GM12878 (cell line): Measurements from ENCODE around the gene SLC30A7. TPM values are rescaled to one million over a fixed set of nuclear protein-coding genes. Genes with fewer than 3 reads are reported as not detected.

Source experiments
- ATAC-seq: fragments of 200-7000 bp; cut with Tn5 transposase; 3 replicates; pipeline ENCODE4 v1.9.1; 2020; ENCODE audit warnings: mild to moderate bottlenecking, moderate library complexity
- BruUV-seq: library from RNA; stranded (reverse); fragments of 400-500 nt; replicated peaks from 2 replicates; lab custom pipeline; 2021; lab: Mats Ljungman, UMichigan
- CTCF ChIA-PET: fragments of 300-600 bp; sonication (Branson Sonifier 250); formaldehyde crosslinking; extraction: SDS; loops from one replicate; lab custom pipeline; 2021; ENCODE audit warnings: inconsistent platforms; lab: Yijun Ruan, JAX
- POLR2A ChIA-PET: fragments of 350-600 bp; formaldehyde crosslinking; extraction: SDS; loops from one replicate; lab custom pipeline; 2021; ENCODE audit warnings: inconsistent platforms; lab: Charles Lee
- RAD21 ChIA-PET: fragments of 300-600 bp; sonication (Branson Sonifier 250); formaldehyde crosslinking; loops from one replicate; lab custom pipeline; 2023; ENCODE audit warnings: antibody characterized with exemption; ENCODE audit not compliant: unreplicated experiment; lab: Charles Lee
- SMC1A ChIA-PET: fragments of 300-600 bp; sonication (Branson Sonifier 250); formaldehyde crosslinking; loops from one replicate; lab custom pipeline; 2023; ENCODE audit not compliant: unreplicated experiment, uncharacterized antibody; lab: Charles Lee
- DNase-seq: peaks from one replicate; pipeline ENCODE4 v3.0.0-alpha.2; 2011; ENCODE audit warnings: low read depth, low spot score
- FAIRE-seq: peaks from 3 replicates; lab custom pipeline; 2011; peaks lifted over from hg19 to GRCh38; lab: Jason Lieb, UNC
- H2AFZ ChIP-seq: 2 replicates; pipeline ENCODE4 v1.6.0; 2011; ENCODE audit warnings: low read depth, low read length, control low read depth; ENCODE audit not compliant: control insufficient read depth
- H3K27ac ChIP-seq: 2 replicates; pipeline ENCODE4 v1.5.1; 2011; ENCODE audit warnings: control low read depth; ENCODE audit not compliant: control insufficient read depth, insufficient read depth
- H3K27me3 ChIP-seq, 2 experiments: replicated peaks in 1 of 2; 2 replicates each; pipeline versions ENCODE4 v1.6.0 to v1.6.1; 2011; ENCODE audit warnings: low read length in 1 of 2; ENCODE audit not compliant: control insufficient read depth in 2 of 2, insufficient read depth in 2 of 2
- H3K36me3 ChIP-seq, 2 experiments: 2 replicates each; pipeline ENCODE4 v1.5.1; 2011; ENCODE audit warnings: low read length in 1 of 2; ENCODE audit not compliant: control insufficient read depth in 2 of 2, insufficient read depth in 2 of 2
- H3K4me1 ChIP-seq: 2 replicates; pipeline ENCODE4 v1.6.1; 2011; ENCODE audit warnings: mild to moderate bottlenecking, low read length, moderate library complexity, mixed read lengths; ENCODE audit not compliant: control insufficient read depth, insufficient read depth
- H3K4me2 ChIP-seq: 2 replicates; pipeline ENCODE4 v1.6.0; 2011; ENCODE audit warnings: control low read depth; ENCODE audit not compliant: control insufficient read depth, insufficient read depth
- H3K4me3 ChIP-seq: fragments of 200-600 bp; sonication (generic); 2 replicates; pipeline ENCODE4 v1.5.1; 2016
- H3K79me2 ChIP-seq: 2 replicates; pipeline ENCODE4 v1.6.0; 2011; ENCODE audit warnings: low read length; ENCODE audit not compliant: control insufficient read depth, insufficient read depth
- H3K9ac ChIP-seq: 2 replicates; pipeline ENCODE4 v1.8.0; 2011; ENCODE audit warnings: low read length, control low read depth, mixed read lengths; ENCODE audit not compliant: control insufficient read depth, insufficient read depth
- H3K9me3 ChIP-seq: replicated peaks from 3 replicates; pipeline ENCODE4 v1.5.1; 2011; ENCODE audit warnings: mild to moderate bottlenecking, low read length; ENCODE audit not compliant: control insufficient read depth, insufficient read depth
- H4K20me1 ChIP-seq: 2 replicates; pipeline ENCODE4 v1.6.0; 2011; ENCODE audit not compliant: control insufficient read depth, insufficient read depth
- ATF2 ChIP-seq: IDR thresholded peaks from 2 replicates; pipeline ENCODE4 v1.6.1; 2012; ENCODE audit warnings: low read length, inconsistent platforms
- CBX3 ChIP-seq: fragments of 200-600 bp; sonication (generic); IDR thresholded peaks from 2 replicates; pipeline ENCODE4 v1.6.1; 2016; ENCODE audit warnings: low read depth, borderline replicate concordance
- CBX5 ChIP-seq: sonication (generic); IDR thresholded peaks from 2 replicates; pipeline ENCODE4 v1.6.1; 2016; ENCODE audit warnings: low read depth, moderate library complexity, mild to moderate bottlenecking, inconsistent platforms
- CHD2 ChIP-seq: IDR thresholded peaks from 2 replicates; pipeline ENCODE4 v1.6.1; 2011; ENCODE audit warnings: low read depth, low read length, improper control_type of control experiment, borderline replicate concordance
- CHD4 ChIP-seq: fragments of 200-600 bp; sonication (generic); IDR thresholded peaks from 2 replicates; pipeline ENCODE4 v1.6.1; 2016; ENCODE audit warnings: mild to moderate bottlenecking
- DPF2 ChIP-seq: fragments of 450-650 bp; IDR thresholded peaks from 2 replicates; pipeline ENCODE4 v1.6.1; 2017; ENCODE audit warnings: mild to moderate bottlenecking
- FOXK2 ChIP-seq: fragments of 450-650 bp; IDR thresholded peaks from 2 replicates; pipeline ENCODE4 v1.6.1; 2017; ENCODE audit warnings: mild to moderate bottlenecking, moderate library complexity
- GABPA ChIP-seq: IDR thresholded peaks from 2 replicates; pipeline ENCODE4 v1.6.1; 2014; ENCODE audit warnings: antibody characterized with exemption, low read depth, mild to moderate bottlenecking, inconsistent platforms
- GATAD2B ChIP-seq: fragments of 450-650 bp; conservative IDR thresholded peaks from 2 replicates; pipeline ENCODE4 v1.6.1; 2017; ENCODE audit warnings: low read depth, mild to moderate bottlenecking, moderate library complexity
- HDAC2 ChIP-seq: fragments of 200-600 bp; sonication (generic); IDR thresholded peaks from 2 replicates; pipeline ENCODE4 v1.6.1; 2017
- IKZF1 ChIP-seq: fragments of 450-650 bp; conservative IDR thresholded peaks from 2 replicates; pipeline ENCODE4 v1.6.1; 2017; ENCODE audit warnings: antibody characterized with exemption, mild to moderate bottlenecking
- MEF2B ChIP-seq: fragments of 450-650 bp; IDR thresholded peaks from 2 replicates; pipeline ENCODE4 v1.6.1; 2018; ENCODE audit warnings: mild to moderate bottlenecking, moderate library complexity; ENCODE audit not compliant: partially characterized antibody, poor library complexity, severe bottlenecking
- NR2F1 ChIP-seq: fragments of 450-650 bp; conservative IDR thresholded peaks from 2 replicates; pipeline ENCODE4 v1.6.1; 2017; ENCODE audit warnings: mild to moderate bottlenecking
- POLR2A ChIP-seq: IDR thresholded peaks from 2 replicates; pipeline ENCODE4 v1.6.1; 2011; ENCODE audit warnings: low read depth, mild to moderate bottlenecking, low read length
- POLR2AphosphoS2 ChIP-seq: IDR thresholded peaks from 2 replicates; pipeline ENCODE4 v1.6.1; 2011; ENCODE audit warnings: low read depth, mild to moderate bottlenecking, low read length, improper control_type of control experiment, moderate library complexity
- SMARCA5 ChIP-seq: fragments of 450-650 bp; IDR thresholded peaks from 2 replicates; pipeline ENCODE4 v1.6.1; 2017; ENCODE audit warnings: mild to moderate bottlenecking
- SRF ChIP-seq, 2 experiments: IDR thresholded peaks; 2 replicates each; pipeline ENCODE4 v1.6.1; 2011; ENCODE audit warnings: low read depth in 2 of 2, low read length in 2 of 2, mild to moderate bottlenecking in 1 of 2, moderate library complexity in 1 of 2
- TBL1XR1 ChIP-seq: IDR thresholded peaks from 2 replicates; pipeline ENCODE4 v1.6.1; 2012; ENCODE audit warnings: low read depth, low read length, improper control_type of control experiment
- WGBS: methylation state at CpG from one replicate; pipeline ENCODE4 v1.1.6; 2016; ENCODE audit warnings: low lambda C conversion rate; ENCODE audit not compliant: insufficient replicate concordance, insufficient coverage; ENCODE audit errors: missing lambda C conversion rate; 5-methylcytosine and 5-hydroxymethylcytosine counted together
- in situ Hi-C: fragments of 300-500 bp; cut with MboI; formaldehyde crosslinking; loops from 9 replicates; pipeline ENCODE4 v1.14.3; 2018; ENCODE audit warnings: mixed read lengths
- intact Hi-C: fragments of 100-400 bp; cut with micrococcal nuclease; formaldehyde crosslinking; loops from one replicate; pipeline ENCODE4 v1.14.2; 2022; ENCODE audit not compliant: unreplicated experiment
- polyA plus RNA-seq, 11 experiments: library from polyadenylated mRNA; depleted of rRNA in 4 of 11; unstranded in 6 of 11; stranded (reverse) in 5 of 11; fragments of >200 nt; fragmentation: Nextera tagmentation in 4 of 11; fragmentation: Illumina TruSeq in 1 of 11; extraction: Ambion mirVana in 4 of 11; extraction: Trizol in 1 of 11; gene quantifications; 1 replicate in 1 of 11; 2 replicates in 10 of 11; pipeline versions ENCODE4 v1.2.1 to v1.2.3, GENCODE V29; 2011 to 2016; ENCODE audit warnings: inconsistent platforms in 2 of 11, missing spikeins in 2 of 11, low read depth in 1 of 11
- total RNA-seq, 4 experiments: library from RNA; depleted of rRNA in 3 of 4; stranded (reverse); fragments of >200 nt in 3 of 4; fragmentation: Illumina TruSeq in 1 of 4; extraction: Trizol in 1 of 4; gene quantifications; 2 replicates each; pipeline versions ENCODE4 v1.2.1 to v1.2.3, GENCODE V29; 2013 to 2021
- TF ChIP-seq, protein P1 (sequence below): IDR thresholded peaks from 2 replicates; pipeline ENCODE4 v1.6.1; 2012; ENCODE audit warnings: low read depth, low read length, improper control_type of control experiment

The SLC30A7 gene
- total and polyA plus RNA-seq, 10 of the 15 experiments (the other 5 are each of a cell fraction or from before 2014, with no cell fraction given): 4.4 to 23.3 (median 16.9) TPM

DNA sequence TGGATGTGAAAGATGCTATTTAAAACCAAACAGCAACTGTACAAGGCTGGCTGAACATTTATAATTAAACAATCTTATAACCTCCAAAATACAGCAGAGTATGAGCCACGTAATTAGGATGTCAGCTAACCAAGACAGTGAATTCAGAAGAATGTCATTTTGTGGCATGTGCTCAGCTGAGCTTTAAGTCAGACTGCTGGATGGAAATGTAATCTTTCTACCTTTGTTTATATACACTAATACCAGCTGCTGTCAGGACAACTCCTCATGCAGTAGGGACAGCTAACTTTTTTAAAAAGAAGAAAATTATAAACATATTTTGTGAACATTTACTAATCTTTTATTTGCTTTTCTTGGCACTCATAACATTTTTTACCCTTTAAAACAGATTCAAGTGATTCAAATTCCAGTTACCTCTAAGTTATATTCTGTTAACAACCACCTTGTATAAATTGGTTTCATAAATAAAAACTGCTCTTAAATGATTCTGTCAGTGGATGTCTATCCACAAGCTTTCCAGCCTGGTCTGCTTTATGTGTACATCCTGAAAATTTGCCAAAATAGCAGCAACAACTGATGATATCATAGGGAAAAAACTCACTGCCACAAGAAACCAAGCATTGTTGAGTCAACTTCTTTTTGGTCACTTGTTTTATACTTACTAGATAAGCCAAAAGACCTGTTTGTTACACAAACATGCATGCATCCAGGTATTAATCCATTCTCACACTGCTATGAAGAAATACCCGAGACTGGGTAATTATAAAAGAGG, 93.6 kb downstream of the SLC30A7 start:
- Histone ChIP-seq H2AFZ (no peak overlapping the region), H4K20me1 (no peaks in the 10 kb centered on the region), H3K27me3 (no peaks in the 10 kb centered on the region), H3K9ac (no peak overlapping the region), H3K36me3 (peaks cover 2 to 9% of the 10 kb centered on the region in 2 experiments; a peak in 3 of 4 replicates), H3K4me1 (no peaks in the 10 kb centered on the region), H3K79me2 (no peaks in the 10 kb centered on the region), H3K4me3 (no peak overlapping the region), H3K27ac (no peak overlapping the region)
- 92% methylated on average over 2 of the region's 2 CpGs for WGBS
- no peak for FAIRE-seq
- in situ Hi-C loops: no loop called here
- TF ChIP-seq IKZF1 (no peak), HDAC2 (no peak), SRF (IDR thresholded peaks at IDR 0.05; ENCODE audit: low read depth in 2 of 2, low read length in 2 of 2) (no peak), POLR2AphosphoS2 (no peak), CHD4 (no peak), GABPA (no peak), DPF2 (no peak), CBX5 (no peak), FOXK2 (no peak), TBL1XR1 (no peak), MEF2B (no peak), SMARCA5 (no peak), ATF2 (no peak), NR2F1 (no peak), GATAD2B (no peak), CHD2 (no peak), CBX3 (no peak), POLR2A (no peak)
- TF ChIP-seq, protein P1, sequence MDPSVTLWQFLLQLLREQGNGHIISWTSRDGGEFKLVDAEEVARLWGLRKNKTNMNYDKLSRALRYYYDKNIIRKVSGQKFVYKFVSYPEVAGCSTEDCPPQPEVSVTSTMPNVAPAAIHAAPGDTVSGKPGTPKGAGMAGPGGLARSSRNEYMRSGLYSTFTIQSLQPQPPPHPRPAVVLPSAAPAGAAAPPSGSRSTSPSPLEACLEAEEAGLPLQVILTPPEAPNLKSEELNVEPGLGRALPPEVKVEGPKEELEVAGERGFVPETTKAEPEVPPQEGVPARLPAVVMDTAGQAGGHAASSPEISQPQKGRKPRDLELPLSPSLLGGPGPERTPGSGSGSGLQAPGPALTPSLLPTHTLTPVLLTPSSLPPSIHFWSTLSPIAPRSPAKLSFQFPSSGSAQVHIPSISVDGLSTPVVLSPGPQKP: no peak
- TF ChIP-seq, all 136 proteins: peak for 0
- Histone ChIP-seq H3K9me3 (no peaks in the 10 kb centered on the region), H3K4me2 (no peak overlapping the region)
- DNase-seq (no peak), ATAC-seq (no peak)
- POLR2A ChIA-PET: interaction anchor here (0.7 kb wide), 1 partner anchor 650 kb away, joined by 3 read pairs; no protein-coding TSS in a partner anchor
- RAD21 ChIA-PET: interaction anchor here (1.7 to 2.3 kb wide), 2 partner anchors 246 to 249 kb away, joined by 4 to 6 read pairs; no protein-coding TSS in a partner anchor
- SMC1A ChIA-PET: interaction anchor here (1.2 to 2.3 kb wide), 4 partner anchors 10 to 299 kb away, joined by 3 to 8 read pairs (median 4); no protein-coding TSS in a partner anchor
- intact Hi-C loops: no loop called here
- BruUV-seq: no TSS peak
- CTCF ChIA-PET: interaction anchor here (1.1 to 1.7 kb wide), 3 partner anchors 22 to 249 kb away, joined by 3 to 8 read pairs (median 4); no protein-coding TSS in a partner anchor
